ENCODE measurements around the gene GFPT1.

GRCh38 chr2:69369802-69370201 is 17.2 kb downstream of the GFPT1 start:
- no peak for TF ChIP-seq POLR2AphosphoS5 (IDR thresholded peaks at IDR 0.05; ENCODE audit: control insufficient read depth, insufficient read depth, low read depth, low read length)
- TF ChIP-seq CTCF (IDR thresholded peaks at IDR 0.05 in 2 of 3, conservative IDR thresholded peaks at IDR 0.05 in 1 of 3; ENCODE audit: insufficient read depth in 2 of 3, low read depth in 1 of 3, low read length in 3 of 3): no peak
- TF ChIP-seq EP300 (IDR thresholded peaks at IDR 0.05; ENCODE audit: low read length): no peak
- no peak for TF ChIP-seq PML (IDR thresholded peaks at IDR 0.05; ENCODE audit: low read length)
- TF ChIP-seq ILK (tag; IDR thresholded peaks at IDR 0.05; ENCODE audit: borderline replicate concordance, low read depth): no peak
- TF ChIP-seq GABPB2 (CRISPR knock-in tag; conservative IDR thresholded peaks at IDR 0.05): no peak
- TF ChIP-seq RCOR1 (IDR thresholded peaks at IDR 0.05; ENCODE audit: borderline replicate concordance in 1 of 2, low read depth in 2 of 2, low read length in 2 of 2): no peak
- TF ChIP-seq SIN3A (IDR thresholded peaks at IDR 0.05; ENCODE audit: borderline replicate concordance in 2 of 2, control insufficient read depth in 1 of 2, low read depth in 2 of 2, low read length in 2 of 2): no peak
- TF ChIP-seq POLR2AphosphoS2 (IDR thresholded peaks at IDR 0.05; ENCODE audit: low read length): no peak
- no peak for TF ChIP-seq POLR2A (conservative IDR thresholded peaks at IDR 0.05)
- no peak for TF ChIP-seq MXI1 (IDR thresholded peaks at IDR 0.05; ENCODE audit: low read depth, low read length)
